SU-DHL-6 (cell line): ENCODE results near the gene ITPR2.

Experiments used
- H2AFZ ChIP-seq: fragments of 200-600 bp; sonication (generic); 2 replicates; pipeline ENCODE4 v1.6.1; 2014; ENCODE audit warnings: low read depth, mild to moderate bottlenecking, moderate library complexity, mixed read lengths, antibody characterized with exemption, low read length; ENCODE audit not compliant: severe bottlenecking
- H3F3A ChIP-seq: fragments of 200-600 bp; shearing (Covaris generic); 2 replicates; pipeline ENCODE4 v1.6.0; 2016; ENCODE audit warnings: antibody characterized with exemption, mild to moderate bottlenecking; ENCODE audit not compliant: insufficient read depth
- H3K27ac ChIP-seq: fragments of 200-600 bp; sonication (generic); 2 replicates; pipeline ENCODE4 v1.5.1; 2016; ENCODE audit warnings: low read depth, mild to moderate bottlenecking, low read length, moderate library complexity, mixed read lengths
- H3K27me3 ChIP-seq: fragments of 200-600 bp; sonication (generic), shearing (Covaris generic); 2 replicates; pipeline ENCODE4 v1.6.0; 2014; ENCODE audit warnings: mild to moderate bottlenecking, low read length
- H3K36me3 ChIP-seq: fragments of 200-600 bp; sonication (generic); 2 replicates; pipeline ENCODE4 v1.6.1; 2014; ENCODE audit warnings: mild to moderate bottlenecking, low read length, mixed read lengths
- H3K4me2 ChIP-seq: fragments of 300-600, 200-600 bp; shearing (Covaris generic), sonication (generic); 2 replicates; pipeline ENCODE4 v1.6.0; 2014; ENCODE audit warnings: low read length, low read depth, mild to moderate bottlenecking; ENCODE audit not compliant: poor library complexity, severe bottlenecking
- H3K4me3 ChIP-seq: fragments of 200-600 bp; sonication (generic); 2 replicates; pipeline ENCODE4 v1.5.1; 2014; ENCODE audit warnings: antibody characterized with exemption, low read length, mild to moderate bottlenecking, mixed read lengths; ENCODE audit not compliant: insufficient read depth, poor library complexity, severe bottlenecking
- H3K79me2 ChIP-seq: fragments of 200-600 bp; sonication (generic); 2 replicates; pipeline ENCODE4 v1.6.1; 2014; ENCODE audit warnings: mild to moderate bottlenecking, low read length, moderate library complexity; ENCODE audit not compliant: insufficient read depth
- H3K9ac ChIP-seq: fragments of 200-600 bp; sonication (generic); 2 replicates; pipeline ENCODE4 v1.7.0; 2014; ENCODE audit warnings: mild to moderate bottlenecking, low read length
- H3K9me2 ChIP-seq: fragments of 200-600 bp; sonication (generic); replicated peaks from 2 replicates; pipeline ENCODE4 v1.6.1; 2014; ENCODE audit warnings: low read length; ENCODE audit not compliant: insufficient read depth
- H3K9me3 ChIP-seq: fragments of 200-600 bp; sonication (generic); 2 replicates; pipeline ENCODE4 v1.6.1; 2014; ENCODE audit warnings: low read length, mixed read lengths; ENCODE audit not compliant: insufficient read depth
- H4K20me1 ChIP-seq: fragments of 200-600 bp; sonication (generic); 2 replicates; pipeline ENCODE4 v1.6.1; 2014; ENCODE audit warnings: low read depth, mild to moderate bottlenecking, antibody characterized with exemption, low read length, moderate library complexity, mixed read lengths
- CTCF ChIP-seq: fragments of 200-600 bp; sonication (generic); IDR thresholded peaks from one replicate; pipeline ENCODE4 v1.5.1; 2017; ENCODE audit warnings: antibody characterized with exemption, mild to moderate bottlenecking, low read length, moderate library complexity; ENCODE audit not compliant: insufficient read depth, poor library complexity, severe bottlenecking
- EZH2phosphoT487 ChIP-seq: fragments of 200-600 bp; sonication (generic), shearing (Covaris generic); conservative IDR thresholded peaks from 2 replicates; pipeline ENCODE4 v1.6.1; 2018; ENCODE audit warnings: mild to moderate bottlenecking, antibody characterized with exemption, low read length, moderate library complexity, mixed read lengths

The ITPR2 gene

GRCh38 chr12:26379777-26380467 lies 453.1 kb downstream of the ITPR2 start:
- H3K27ac ChIP-seq = no peak overlapping the region
- H4K20me1 ChIP-seq = no peaks in the 10 kb centered on the region
- no peaks in the 10 kb centered on the region for H3K9me3 ChIP-seq
- no peak overlapping the region for H2AFZ ChIP-seq
- no peaks in the 10 kb centered on the region for H3K9me2 ChIP-seq
- no peak overlapping the region for H3K9ac ChIP-seq
- no peaks in the 10 kb centered on the region for H3K36me3 ChIP-seq
- no peaks in the 10 kb centered on the region for H3K79me2 ChIP-seq
- TF ChIP-seq CTCF = no peak
- no peaks in the 10 kb centered on the region for H3F3A ChIP-seq
- no peak overlapping the region for H3K4me2 ChIP-seq
- no peaks in the 10 kb centered on the region for H3K27me3 ChIP-seq
- H3K4me3 ChIP-seq = no peak overlapping the region

- Histone ChIP-seq H3K27ac (no peak overlapping the region), H3K9ac (no peak overlapping the region), H3K27me3 (no peaks in the 10 kb centered on the region), H3K4me2 (no peak overlapping the region), H3K36me3 (no peaks in the 10 kb centered on the region), H4K20me1 (no peaks in the 10 kb centered on the region), H2AFZ (no peak overlapping the region), H3K9me2 (no peaks in the 10 kb centered on the region), H3K9me3 (no peaks in the 10 kb centered on the region), H3F3A (no peaks in the 10 kb centered on the region), H3K79me2 (no peaks in the 10 kb centered on the region), H3K4me3 (no peak overlapping the region)
- TF ChIP-seq CTCF (no peak), EZH2phosphoT487 (no peak)
Observed at GRCh38 chr12:26378711-26379110, 454.3 kb downstream of the ITPR2 start.

- Histone ChIP-seq H3K27ac (no peak overlapping the region), H3K36me3 (no peaks in the 10 kb centered on the region), H3K9ac (no peak overlapping the region), H3K9me3 (no peaks in the 10 kb centered on the region), H3K27me3 (no peaks in the 10 kb centered on the region), H3K9me2 (no peaks in the 10 kb centered on the region), H2AFZ (no peak overlapping the region), H3K79me2 (no peaks in the 10 kb centered on the region), H3K4me3 (no peak overlapping the region), H3F3A (no peaks in the 10 kb centered on the region), H3K4me2 (no peak overlapping the region), H4K20me1 (no peaks in the 10 kb centered on the region)
- TF ChIP-seq EZH2phosphoT487 = no peak
- no peak for TF ChIP-seq CTCF
Observed at GRCh38 chr12:26374934-26375680, 457.9 kb downstream of the ITPR2 start.
